Stimulated activated CD4-positive, alpha-beta T cell treated with anti-CD3 and anti-CD28 coated beads, Interleukin-15, amount 100 ng/mL, for 24 hours (primary cell): ENCODE results near the gene RFXANK.
"Not testable (repeated sequence)": the region's sequence is repeated elsewhere in the genome, so short reads cannot be mapped to it uniquely, and the experiment has no call there.

ENCODE experiments used
- DNase-seq: peaks from one replicate; pipeline ENCODE4 v3.0.0-alpha.2; 2020

RFXANK gene, protein sequence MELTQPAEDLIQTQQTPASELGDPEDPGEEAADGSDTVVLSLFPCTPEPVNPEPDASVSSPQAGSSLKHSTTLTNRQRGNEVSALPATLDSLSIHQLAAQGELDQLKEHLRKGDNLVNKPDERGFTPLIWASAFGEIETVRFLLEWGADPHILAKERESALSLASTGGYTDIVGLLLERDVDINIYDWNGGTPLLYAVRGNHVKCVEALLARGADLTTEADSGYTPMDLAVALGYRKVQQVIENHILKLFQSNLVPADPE

GRCh38 chr19:19192078-19192882 lies at the start of gene RFXANK, which contains the start of gene BORCS8:
Gene RFXANK (plus strand): TSS chr19:19192258. CDS start chr19:19193947, 1,689 bp downstream.
Gene BORCS8 (minus strand): TSS chr19:19192152. CDS start chr19:19192117, 35 bp downstream.
- DNase-seq = peak; percentile 99

- DNase-seq = no peak
Measured at GRCh38 chr19:19142347-19142746, 49.7 kb upstream of the RFXANK start.

DNA sequence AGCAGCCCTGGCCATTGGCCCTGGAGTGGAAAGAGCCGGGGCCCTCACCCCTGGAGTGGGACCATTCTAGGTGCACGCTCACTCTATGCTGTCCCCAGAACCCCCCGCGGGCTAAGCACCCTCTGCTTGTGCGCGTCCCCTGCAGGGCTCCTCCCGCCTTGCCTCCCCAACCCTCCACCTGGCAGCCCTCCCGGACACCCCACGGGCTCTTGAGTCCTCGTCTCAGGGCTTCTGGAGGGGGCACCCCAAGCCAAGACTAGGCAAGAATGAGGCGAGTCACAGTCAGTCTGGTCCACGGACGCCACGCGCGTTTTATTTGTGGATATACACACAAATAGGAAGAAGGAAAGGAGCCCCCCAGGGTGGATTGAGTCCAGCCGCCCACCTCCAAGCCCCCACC lies 46.8 kb upstream of the RFXANK start:
- DNase-seq = no peak

- peak; percentile 88 for DNase-seq
Measured at GRCh38 chr19:19145684-19146608, 46.1 kb upstream of the RFXANK start.

DNA sequence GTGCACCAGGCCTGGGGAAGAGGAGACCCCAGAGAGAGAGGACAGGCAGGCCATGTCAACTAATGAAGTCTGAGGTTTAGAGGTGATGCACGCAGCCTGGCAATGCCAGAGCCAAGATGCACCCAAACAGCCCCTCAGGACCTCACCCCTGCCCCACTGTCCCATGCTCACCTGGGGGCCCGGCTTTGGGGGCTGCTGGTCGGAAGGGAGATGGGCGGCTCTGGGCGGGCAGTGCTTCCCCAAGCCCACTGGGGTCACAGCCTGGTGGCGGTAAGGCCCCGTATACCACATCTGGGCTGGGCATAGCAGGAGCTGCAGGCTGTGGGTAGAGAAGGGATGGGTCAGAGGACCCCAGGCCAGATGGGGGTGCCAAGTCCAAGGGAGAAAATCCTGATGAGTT lies 45.2 kb upstream of the RFXANK start:
- no peak for DNase-seq

DNA sequence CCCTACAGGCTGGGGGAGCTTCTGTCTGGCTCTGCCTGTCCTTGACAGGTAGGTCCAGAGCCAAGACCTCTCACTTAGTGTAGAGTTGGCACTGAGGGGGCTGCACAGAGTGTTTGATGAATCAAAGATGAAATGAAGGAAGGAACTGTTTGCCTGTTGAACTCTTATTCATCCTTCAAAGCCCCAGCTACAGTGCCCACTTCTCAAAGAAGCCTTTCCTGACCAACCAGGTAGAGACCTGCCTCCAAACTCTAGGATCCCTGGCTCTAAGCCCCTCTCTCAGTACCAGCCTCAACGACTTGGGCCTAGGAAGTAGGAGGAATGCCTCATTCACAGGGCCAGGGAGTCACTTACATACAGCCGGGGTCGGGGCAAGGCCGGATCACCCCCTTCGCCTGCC lies 44.7 kb upstream of the RFXANK start:
- no peak for DNase-seq

DNA sequence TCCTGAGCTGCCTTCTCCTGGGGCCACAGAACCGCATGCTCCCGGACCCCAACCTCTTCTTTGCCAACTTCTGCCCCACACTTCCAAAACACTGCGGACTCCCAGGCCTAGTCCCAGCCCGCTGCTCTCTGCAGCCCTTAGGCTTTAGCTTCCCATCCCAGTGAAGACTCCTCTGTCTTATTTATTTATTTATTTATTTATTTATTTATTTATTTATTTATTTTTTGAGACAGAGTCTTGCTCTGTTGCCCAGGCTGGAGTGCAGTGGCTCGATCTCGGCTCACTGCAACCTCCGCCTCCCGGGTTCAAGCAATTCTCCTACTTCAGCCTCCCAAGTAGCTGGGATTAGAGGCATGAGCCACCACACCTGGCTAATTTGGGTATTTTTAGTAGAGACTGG lies 43.6 kb upstream of the RFXANK start:
- not testable (repeated sequence) for DNase-seq

DNA sequence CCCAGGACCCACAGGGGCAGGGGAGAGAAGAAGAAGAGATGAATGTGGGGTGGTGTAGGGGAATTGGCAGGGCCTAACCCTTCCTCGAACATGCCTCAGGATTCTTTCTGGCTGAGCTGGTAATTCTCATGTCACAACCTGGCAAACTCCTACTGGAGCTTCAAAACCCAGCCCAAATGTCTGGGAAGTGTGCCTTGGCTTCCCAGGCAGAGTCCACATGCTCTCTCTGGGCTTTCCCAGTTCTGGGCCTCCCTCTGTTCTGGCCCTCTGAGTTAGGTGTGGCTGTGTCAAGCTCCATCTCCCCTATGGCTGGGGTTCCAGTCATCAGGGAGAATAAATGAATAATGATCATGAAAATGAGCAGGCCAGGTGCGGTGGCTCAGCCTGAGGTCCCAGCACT lies 42.6 kb upstream of the RFXANK start:
- DNase-seq = no peak

- DNase-seq = no peak
Measured at GRCh38 chr19:19151418-19151817, 40.6 kb upstream of the RFXANK start.

DNA sequence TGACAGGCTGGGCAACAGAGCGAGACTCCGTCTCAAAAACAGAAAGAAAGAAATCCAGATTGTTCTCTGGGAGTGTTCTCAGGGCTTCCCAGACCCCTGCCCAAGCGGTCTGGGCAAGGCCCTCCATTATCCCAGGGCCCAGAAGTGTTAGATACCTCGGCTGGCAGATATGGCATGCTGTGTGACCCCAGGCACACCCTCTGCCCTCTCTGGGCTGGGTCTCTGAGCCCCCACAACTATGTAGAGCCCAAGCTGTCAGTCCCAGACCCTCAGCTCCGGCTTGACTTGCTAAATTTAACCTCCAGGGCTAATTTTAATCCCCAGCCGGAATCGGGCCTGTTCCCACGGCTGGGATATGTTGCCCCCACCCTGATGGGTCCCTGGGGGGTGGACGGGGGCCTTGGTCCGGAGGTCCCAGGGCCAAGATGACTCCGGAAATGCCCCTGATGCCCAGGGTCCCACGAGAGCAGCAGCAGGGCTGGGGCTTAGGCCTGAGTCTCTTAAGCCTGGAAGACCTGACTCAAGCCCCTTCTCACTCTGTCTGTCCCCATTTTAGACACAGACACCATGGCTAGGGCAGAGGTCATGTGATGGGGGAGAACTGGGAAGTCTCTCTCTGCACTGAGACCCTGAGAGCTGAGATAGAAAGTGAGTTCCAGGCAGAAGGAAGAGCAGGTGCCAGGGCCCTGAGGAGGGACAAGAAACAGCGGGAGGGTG lies 39.2 kb upstream of the RFXANK start:
- DNase-seq = no peak

DNA sequence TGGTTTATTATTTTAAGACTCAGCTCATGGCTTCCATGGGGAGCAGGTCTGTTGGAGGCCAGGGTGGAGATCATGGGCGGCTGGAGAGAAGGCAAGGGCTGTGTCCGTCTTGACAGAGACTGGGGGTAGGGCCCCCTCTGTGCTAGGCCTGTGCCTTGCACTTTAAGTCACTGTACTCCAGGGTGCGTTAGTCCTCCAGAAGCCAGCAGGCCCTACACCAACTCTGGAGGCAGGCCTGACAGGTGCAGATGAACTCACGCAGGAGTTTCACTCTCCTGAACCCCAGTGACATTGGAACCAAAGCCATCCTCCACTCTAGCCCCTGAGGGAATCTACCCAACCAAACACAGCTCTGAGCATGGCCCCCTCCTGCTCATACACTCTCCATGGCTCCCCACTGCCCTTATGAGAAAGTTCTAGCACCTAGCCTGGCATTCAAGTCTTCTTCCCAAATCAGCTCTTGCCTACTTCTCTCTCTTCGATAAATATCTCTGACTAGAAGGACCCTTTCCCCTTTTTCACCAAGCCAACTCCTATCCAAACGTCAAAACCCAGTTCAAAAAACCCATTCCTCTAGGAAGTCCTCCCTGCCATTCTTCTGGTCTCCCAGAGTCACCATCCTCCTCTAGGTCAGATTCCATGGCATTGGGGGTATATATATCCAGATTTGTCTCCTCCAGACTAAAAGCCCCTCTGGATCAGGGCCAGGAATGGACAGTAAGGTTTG lies 37.1 kb upstream of the RFXANK start:
- no peak for DNase-seq

DNA sequence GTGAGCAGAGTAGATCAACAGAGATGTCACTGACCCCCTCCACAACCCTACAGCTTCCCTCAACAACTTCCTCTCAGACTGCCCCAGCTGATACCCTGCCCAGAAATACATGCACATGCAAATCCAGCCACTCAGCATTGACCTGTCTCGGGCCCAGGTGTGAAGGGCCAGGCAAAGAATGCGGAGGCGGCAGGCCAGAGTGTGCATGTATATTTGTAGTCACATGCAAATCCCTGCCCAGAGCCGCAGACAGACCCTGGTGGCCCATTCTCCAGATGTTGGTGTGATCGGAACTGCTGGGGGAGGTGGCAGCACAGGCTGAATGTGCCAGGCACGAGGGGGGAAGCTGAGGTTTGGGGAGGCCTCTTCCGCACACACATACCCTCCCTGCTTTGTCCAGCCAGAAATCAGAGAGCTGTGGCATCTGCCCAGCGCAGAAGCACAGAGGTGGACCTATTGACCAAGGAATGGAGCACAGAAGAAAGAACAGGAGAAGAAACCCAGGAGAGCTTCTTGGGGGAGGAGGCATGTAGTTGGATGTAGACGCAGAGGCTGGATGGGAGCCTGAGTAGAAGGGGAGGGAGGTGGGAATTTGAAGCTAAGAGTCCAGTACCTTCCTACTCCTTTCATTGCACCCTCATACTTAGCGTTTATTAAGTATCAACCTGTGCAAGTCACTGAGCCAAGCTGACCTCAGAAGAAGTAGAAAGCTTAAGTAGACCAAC lies 36.4 kb upstream of the RFXANK start:
- DNase-seq = no peak

DNA sequence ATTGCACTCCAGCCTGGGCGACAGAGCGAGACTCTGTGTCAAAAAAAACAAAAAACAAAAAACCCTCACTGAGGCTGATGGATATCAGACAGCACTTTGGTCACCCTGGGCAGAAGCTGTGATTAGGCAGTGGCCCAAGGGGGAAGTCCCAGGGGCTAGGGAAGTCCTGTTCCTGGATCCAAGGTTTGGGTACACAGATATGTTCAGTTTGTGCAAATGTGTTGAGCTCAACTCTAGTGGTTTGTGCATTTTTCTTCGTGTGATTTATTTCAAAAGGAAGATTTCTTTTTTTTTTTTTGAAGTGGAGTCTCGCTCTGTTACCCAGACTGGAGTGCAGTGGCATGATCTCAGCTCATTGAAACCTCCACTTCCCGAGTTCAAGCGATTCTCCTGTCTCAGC lies 34.2 kb upstream of the RFXANK start:
- DNase-seq = no peak

DNA sequence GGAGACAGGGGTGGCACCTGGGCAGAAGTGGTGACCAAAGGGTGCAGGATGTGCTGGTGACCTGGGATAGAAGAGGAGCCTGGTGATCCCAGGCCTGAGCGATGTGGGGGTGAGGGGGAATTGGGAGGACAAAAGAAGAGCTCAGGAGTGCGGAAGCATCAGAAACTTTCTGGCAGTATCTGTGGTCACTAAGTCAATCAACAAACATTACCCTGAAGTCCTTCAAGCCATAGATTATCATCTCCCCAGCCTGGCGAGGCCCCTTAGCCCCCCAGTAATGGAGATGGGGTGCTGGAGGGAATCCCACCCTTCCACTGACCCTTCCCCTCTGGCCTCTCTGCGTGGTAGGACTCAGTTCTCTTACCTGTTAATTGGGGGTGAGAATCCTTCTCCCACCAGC lies 32.5 kb upstream of the RFXANK start:
- DNase-seq = no peak

DNA sequence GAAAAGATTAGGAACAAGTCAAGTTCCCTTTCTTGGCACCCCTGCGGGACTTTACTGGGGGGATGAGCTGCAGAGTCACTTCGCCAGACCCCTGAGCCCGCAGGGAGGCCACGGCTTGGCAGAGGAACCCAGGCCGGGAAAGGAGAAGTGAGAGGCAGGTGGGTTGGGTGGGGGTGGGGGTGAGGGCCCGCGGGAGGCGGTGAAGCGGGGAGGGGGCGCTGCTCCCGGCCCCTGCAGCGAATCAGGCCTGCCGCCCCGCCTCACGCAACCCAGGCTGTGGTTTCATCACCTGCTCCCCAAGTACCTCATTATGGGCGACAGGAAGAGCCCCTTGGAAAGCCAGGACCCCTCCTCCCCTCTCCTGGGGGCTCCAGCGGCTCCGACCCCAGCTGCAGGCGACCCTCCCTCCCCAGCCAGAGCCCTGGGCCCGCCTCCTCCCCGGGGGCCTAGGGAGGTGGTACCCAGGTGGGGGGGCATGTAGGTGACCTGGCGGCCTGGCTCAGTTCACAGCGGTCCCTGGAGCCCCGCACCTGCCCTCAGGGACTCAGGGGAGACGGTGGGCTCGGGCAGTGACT lies 31.5 kb upstream of the RFXANK start:
- DNase-seq = no peak

DNA sequence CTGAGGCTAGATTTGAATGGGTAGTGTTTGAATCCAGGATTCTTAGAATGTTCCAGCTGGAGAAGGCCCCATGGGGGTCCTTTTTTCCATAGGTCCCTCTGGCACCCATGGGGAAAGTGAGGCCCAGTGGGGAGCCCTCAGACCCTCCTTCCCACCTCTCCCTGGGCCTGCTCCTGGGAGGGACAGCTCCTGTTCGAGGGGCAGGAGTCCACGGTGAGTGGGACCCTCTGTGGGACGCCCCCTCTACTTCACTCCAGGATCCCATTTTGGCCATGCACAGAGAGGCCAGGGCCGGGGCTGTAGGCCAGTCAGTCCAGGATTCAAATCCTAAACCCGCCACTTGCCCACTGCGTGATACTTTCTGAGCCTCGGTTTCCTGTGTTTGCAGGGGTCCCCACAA lies 29.6 kb upstream of the RFXANK start:
- DNase-seq = no peak

DNA sequence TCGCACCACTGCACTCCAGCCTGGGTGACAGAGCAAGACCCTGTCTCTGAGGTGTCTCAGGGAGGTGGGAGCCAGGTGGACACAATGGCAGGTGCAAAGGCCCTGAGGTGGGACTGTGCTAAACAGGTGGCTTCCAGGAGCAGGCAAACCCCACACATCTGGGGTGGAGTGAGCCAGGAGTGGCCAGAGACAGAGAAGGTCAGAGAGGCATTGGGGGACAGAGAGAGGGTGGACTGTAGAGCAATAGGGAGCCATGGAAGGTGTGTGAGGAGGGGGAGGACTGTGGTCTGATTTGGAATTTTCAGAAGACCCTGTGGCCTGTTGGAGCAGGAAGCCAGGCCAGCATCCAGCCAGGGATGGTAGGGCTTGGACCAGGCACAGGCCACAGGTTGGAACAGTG lies 26.7 kb upstream of the RFXANK start:
- no peak for DNase-seq

GRCh38 chr19:19167612-19168011 lies 24.4 kb upstream of the RFXANK start:
- DNase-seq = no peak

DNA sequence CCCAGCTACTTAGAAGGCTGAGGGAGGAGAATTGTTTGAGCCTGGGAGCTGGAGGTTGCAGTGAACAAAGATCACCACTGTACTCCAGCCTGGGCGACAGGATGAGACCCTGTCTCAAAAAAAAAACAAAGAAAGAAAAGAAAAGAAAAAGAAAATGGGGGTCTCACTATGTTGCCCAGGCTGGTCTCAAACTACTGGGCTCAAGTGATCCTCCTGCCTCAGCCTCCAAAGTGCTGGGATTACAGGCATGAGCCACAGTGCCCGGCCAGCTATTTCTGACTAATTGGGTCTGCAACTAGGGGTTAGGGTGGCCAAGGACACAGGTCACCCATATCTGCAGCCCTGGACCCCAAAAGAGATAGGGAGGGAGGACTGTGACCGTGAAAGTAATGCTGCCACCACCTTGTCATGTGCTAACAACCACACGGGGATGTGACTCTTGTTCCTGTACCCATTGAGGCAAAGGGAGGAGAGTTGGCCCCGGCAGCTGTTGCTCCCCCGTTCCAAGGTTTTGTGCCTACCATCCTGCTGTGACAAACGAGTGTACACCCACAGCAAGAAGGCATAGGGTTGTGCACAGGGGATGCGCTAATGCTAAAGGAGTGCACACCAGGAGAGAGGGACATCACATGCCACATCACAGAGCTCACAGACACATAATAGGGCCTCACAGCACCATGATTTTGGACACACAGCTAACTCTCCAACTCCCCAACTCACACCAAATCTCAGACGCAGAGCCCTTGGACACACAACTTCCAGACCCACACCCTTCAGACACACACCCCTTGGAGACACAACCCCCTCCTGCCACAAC lies 22.6 kb upstream of the RFXANK start:
- no peak for DNase-seq
